Measurements from ENCODE around the gene TRIO.

Gene TRIO

DNA sequence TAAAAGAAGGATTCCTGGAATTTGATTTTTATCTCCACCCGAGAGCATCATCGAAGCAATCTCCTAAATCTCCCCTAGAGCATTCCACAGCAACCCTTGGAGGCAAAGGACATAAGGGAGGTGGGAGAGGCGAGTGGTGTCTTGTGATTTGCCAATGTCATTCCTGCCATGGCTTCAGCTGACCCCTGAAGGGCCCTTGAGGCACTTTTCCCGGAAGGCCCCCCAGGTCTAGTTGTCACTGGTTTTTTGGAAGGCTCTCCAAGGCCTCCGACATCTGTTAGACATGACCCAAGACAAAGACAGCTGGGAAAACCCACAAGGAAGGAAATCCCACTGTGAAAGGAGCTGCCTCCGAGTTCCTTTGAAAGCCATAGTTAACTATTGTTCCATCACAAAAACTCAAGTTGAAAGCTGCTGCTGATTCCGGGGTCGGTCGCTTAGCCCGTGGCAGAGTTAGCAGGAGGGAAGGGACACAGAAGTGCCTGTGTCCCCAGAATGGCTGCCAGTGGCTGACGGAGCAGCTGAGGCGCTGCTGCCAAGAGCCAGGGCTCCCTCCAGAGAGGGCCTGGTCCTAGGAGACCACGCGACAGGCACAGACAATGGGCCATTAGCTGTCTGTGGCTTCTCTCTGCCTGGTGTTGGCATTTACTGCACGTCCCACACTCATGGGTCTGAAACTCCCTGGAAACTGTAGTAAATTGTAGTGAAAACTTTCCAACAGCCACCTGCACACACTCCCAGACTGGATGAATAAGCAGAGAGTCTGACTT lies 24.4 kb upstream of the TRIO start:
- no peaks in the 10 kb centered on the region for H3K9me3 ChIP-seq
- H3K36me3 ChIP-seq: no peaks in the 10 kb centered on the region
- TF ChIP-seq, protein P1, sequence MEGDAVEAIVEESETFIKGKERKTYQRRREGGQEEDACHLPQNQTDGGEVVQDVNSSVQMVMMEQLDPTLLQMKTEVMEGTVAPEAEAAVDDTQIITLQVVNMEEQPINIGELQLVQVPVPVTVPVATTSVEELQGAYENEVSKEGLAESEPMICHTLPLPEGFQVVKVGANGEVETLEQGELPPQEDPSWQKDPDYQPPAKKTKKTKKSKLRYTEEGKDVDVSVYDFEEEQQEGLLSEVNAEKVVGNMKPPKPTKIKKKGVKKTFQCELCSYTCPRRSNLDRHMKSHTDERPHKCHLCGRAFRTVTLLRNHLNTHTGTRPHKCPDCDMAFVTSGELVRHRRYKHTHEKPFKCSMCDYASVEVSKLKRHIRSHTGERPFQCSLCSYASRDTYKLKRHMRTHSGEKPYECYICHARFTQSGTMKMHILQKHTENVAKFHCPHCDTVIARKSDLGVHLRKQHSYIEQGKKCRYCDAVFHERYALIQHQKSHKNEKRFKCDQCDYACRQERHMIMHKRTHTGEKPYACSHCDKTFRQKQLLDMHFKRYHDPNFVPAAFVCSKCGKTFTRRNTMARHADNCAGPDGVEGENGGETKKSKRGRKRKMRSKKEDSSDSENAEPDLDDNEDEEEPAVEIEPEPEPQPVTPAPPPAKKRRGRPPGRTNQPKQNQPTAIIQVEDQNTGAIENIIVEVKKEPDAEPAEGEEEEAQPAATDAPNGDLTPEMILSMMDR (IDR thresholded peaks at IDR 0.05): no peak
- no peaks in the 10 kb centered on the region for H3K27me3 ChIP-seq
- no peaks in the 10 kb centered on the region for H3K4me1 ChIP-seq (ENCODE audit: control insufficient read depth in 1 of 2, insufficient read depth in 1 of 2, low read depth in 1 of 2, low read length in 1 of 2)
- no peak overlapping the region for H3K4me3 ChIP-seq (ENCODE audit: low read depth in 1 of 2, low read length in 1 of 2)
- H3K27ac ChIP-seq: no peak overlapping the region

DNA sequence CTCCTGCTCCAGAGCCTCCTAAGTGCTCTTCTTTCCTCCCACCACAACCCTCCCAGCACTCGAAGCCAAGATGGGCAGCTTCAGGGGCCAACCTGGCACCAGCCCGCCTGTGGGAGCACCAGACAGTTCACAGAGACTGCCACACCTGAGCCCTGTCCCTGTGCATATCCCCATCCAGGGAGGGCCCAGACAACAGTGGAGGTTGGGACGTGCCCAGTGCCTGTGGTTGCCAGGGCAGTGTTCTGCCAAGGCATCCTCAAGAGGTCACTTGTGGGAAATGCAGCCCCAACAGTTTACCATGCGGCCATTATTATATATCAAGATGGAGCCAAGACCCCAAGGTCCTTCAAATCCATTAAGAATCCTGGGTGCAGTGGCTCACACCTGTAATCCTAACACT lies 23.0 kb upstream of the TRIO start:
- Histone ChIP-seq H3K4me1 (ENCODE audit: control insufficient read depth in 1 of 2, insufficient read depth in 1 of 2, low read depth in 1 of 2, low read length in 1 of 2) (no peaks in the 10 kb centered on the region), H3K27ac (no peak overlapping the region), H3K27me3 (no peaks in the 10 kb centered on the region), H3K4me3 (ENCODE audit: low read depth in 1 of 2, low read length in 1 of 2) (no peak overlapping the region), H3K36me3 (no peaks in the 10 kb centered on the region), H3K9me3 (no peaks in the 10 kb centered on the region)
- TF ChIP-seq, protein P1 (IDR thresholded peaks at IDR 0.05): no peak

DNA sequence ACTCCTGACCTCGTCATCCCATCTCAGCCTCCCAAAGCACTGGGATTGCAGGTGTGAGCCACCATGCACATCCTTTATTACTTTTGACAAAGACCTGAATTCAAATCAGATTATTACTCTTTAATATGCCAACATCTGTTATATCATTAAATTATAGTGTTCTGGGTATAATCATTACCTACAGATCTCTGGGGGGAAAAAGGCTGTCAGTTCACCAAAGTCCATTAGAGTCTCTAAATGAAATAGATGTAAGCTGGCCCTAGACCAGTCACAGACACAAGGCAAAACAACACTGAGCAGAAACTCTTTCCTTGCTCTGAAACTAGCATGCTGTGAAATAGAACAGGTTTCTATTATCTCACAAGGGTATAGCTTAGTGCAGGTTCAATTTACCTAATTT lies 21.6 kb upstream of the TRIO start:
- Histone ChIP-seq H3K27ac (no peak overlapping the region), H3K36me3 (no peaks in the 10 kb centered on the region), H3K4me1 (ENCODE audit: control insufficient read depth in 1 of 2, insufficient read depth in 1 of 2, low read depth in 1 of 2, low read length in 1 of 2) (no peaks in the 10 kb centered on the region), H3K9me3 (no peaks in the 10 kb centered on the region), H3K4me3 (ENCODE audit: low read depth in 1 of 2, low read length in 1 of 2) (no peak overlapping the region), H3K27me3 (no peaks in the 10 kb centered on the region)
- TF ChIP-seq, protein P1 (IDR thresholded peaks at IDR 0.05): no peak

DNA sequence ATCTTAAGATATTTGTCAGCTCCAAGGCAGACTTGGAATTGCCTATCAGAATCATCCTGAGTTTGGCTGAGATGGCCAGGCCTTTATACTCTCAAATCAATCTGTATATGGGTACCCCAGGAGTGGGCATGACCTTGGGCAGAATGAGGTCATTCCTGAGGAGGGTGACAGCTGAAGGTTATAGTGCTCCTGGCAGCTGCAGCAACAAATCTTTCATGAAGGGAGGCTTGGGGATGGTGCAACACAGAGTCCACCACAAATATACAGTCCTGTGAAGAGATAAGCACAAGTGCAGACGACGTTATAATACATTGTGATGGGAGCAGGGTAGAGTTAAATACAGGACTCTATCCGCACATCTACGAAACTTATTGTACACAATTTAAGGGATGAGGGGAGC lies 21.1 kb upstream of the TRIO start:
- TF ChIP-seq, protein P1 (IDR thresholded peaks at IDR 0.05): no peak
- no peak overlapping the region for H3K27ac ChIP-seq
- no peaks in the 10 kb centered on the region for H3K36me3 ChIP-seq
- no peak overlapping the region for H3K4me3 ChIP-seq (ENCODE audit: low read depth in 1 of 2, low read length in 1 of 2)
- no peaks in the 10 kb centered on the region for H3K4me1 ChIP-seq (ENCODE audit: control insufficient read depth in 1 of 2, insufficient read depth in 1 of 2, low read depth in 1 of 2, low read length in 1 of 2)
- H3K9me3 ChIP-seq: no peaks in the 10 kb centered on the region
- H3K27me3 ChIP-seq: no peaks in the 10 kb centered on the region

DNA sequence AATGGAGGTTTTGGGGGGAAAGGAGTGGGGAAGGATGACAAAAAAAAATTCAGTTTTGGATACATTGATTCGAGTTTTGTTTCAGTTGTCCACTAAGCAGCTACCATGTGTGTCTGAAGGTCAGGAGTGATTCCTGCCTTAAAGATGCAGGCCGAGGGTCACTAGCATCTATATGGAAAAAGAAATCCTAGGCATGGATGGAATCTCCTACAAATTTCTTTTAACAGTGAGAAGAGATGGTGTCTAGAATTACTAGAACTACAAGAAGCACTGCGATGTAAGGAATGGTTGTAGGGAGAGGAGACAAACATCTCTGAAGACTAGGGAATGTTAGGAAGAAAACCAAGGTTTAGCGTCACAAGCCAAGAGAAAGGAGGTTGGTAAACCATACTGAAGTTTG lies 19.6 kb upstream of the TRIO start:
- no peak overlapping the region for H3K4me3 ChIP-seq (ENCODE audit: low read depth in 1 of 2, low read length in 1 of 2)
- no peaks in the 10 kb centered on the region for H3K27me3 ChIP-seq
- H3K4me1 ChIP-seq (ENCODE audit: control insufficient read depth in 1 of 2, insufficient read depth in 1 of 2, low read depth in 1 of 2, low read length in 1 of 2): no peaks in the 10 kb centered on the region
- TF ChIP-seq, protein P1 (IDR thresholded peaks at IDR 0.05): no peak
- no peaks in the 10 kb centered on the region for H3K36me3 ChIP-seq
- H3K9me3 ChIP-seq: no peaks in the 10 kb centered on the region
- H3K27ac ChIP-seq: no peak overlapping the region

Data from neutrophil (primary cell).